ENCODE results near the gene S100A13.
"Not testable (repeated sequence)": the region's sequence is repeated elsewhere in the genome, so short reads cannot be mapped to it uniquely, and the experiment has no call there.

S100A13 gene

GRCh38 chr1:153599847-153600246, 27.5 kb downstream of the S100A13 start:
- DNase-seq: no peak

DNA sequence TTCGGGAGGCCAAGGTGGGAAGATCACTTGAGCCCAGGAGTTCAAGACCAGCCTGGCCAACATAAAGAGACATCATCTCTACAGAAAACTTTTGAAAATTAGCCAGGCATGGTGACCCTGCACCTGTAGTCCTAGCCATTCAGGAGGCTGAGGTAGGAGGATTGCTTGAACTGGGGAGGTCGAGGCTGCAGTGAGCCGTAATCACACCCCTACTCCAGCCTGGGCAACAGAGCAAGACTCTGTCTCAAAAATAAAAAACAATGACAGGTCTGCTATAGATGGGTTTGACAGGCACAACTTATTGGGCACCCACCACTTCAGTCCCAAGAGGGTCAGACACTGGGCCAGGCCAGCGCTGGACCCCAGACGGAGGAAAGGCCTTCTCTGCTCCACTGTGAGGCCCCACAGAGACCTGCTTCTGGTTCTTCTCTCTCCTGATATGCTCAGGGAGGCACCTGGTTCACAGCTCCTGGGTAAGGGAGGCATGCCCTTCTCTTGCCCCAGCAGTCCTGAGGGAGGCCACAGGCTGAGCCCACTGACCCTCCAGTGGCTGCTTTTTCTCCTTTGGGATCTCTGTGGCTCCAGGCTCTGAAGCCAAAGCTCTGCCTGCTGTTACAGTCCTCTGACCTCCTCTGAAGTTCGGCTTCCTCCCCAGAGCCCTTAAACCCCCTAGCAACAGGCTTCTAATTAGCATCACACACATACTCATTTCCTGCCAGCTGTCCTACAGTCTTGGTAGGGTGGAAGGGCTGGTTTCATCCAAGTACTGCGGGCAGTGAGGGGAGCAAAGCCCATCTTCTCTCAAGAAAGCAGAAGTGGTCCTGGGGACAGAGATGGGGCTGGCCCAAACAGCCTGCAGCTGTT, 28.8 kb downstream of the S100A13 start:
- no peak for DNase-seq

- DNase-seq: no peak
These were observed 30.1 kb downstream of the S100A13 start for GRCh38 chr1:153597206-153597605.

GRCh38 chr1:153592748-153593147, 34.6 kb downstream of the S100A13 start:
- DNase-seq: peak; percentile 68

DNA sequence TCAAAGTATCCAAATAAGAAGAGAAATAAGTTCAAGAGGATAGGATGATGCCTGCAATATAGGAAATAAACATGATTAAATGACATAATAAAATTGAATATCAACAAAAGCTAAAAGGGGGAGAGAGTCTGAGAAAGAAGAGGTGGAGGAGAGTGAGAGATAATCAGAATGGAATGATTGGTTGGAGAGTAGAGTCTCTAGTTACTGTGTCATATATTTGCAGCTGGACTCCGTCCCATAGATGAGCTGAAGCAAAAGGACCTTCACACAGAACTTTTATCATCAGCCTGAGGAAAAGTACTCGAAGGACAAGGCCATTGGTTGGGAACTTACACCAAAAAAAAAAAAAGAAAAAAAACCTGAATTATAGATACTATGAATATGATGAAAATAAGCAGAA, 38.8 kb downstream of the S100A13 start:
- DNase-seq: no peak

- not testable (repeated sequence) for DNase-seq
These were observed 39.3 kb downstream of the S100A13 start for GRCh38 chr1:153588033-153588432.

GRCh38 chr1:153587314-153587713, 40.0 kb downstream of the S100A13 start:
- DNase-seq: no peak

DNA sequence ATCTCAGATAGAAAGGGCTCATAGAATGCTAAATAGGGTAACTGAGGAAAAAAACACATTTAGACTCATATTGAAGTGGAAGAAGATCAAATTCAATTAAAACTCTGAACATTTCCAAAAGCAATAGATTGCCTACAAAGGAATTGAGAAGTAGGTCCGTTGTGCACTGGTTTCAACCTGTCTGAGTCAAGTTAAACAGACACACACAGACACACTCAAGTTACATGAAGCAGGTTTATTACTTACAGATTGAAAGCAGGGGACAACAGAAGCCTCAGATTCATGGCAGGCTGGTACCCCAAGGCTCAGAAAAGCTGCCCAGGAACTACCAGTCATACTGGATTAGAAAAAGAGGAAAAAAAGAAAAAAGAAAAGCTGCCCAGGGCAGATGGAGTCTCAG, 41.0 kb downstream of the S100A13 start:
- DNase-seq: no peak

GRCh38 chr1:153585006-153585405, 42.3 kb downstream of the S100A13 start:
- DNase-seq: no peak

DNA sequence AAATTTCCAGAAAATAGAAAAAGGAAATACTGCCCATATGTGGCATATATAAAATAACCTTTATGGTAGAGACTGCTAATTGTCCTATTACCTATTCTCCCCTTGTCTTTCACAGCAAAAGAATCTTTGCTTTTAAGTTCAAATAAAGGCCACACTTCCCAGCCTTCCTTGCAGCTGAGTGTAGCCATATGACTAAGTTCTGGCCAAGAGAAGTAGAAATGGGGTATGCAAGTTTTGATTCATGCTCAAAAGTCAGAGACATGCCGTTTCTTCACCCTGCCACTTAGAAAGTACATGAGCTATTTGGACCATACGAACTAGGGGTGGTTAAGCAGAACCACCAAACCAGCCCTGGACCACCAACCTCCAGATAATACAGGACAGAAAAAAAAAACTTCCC, 43.3 kb downstream of the S100A13 start:
- no peak for DNase-seq

- not testable (repeated sequence) for DNase-seq
These were observed 43.8 kb downstream of the S100A13 start for GRCh38 chr1:153583514-153583913.

DNA sequence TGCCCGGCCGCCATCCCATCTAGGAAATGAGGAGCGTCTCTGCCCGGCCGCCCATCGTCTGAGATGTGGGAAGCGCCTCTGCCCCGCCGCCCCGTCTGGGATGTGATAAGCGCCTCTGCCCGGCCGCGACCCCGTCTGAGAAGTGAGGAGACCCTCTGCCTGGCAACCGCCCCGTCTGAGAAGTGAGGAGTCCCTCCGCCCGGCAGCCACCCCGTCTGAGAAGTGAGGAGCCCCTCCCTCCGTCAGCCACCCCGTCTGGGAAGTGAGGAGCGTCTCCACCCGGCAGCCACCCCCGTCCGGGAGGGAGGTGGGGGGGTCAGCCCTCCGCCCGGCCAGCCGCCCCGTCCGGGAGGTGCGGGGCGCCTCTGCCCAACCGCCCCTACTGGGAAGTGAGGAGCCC, 44.5 kb downstream of the S100A13 start:
- DNase-seq: not testable (repeated sequence)

DNA sequence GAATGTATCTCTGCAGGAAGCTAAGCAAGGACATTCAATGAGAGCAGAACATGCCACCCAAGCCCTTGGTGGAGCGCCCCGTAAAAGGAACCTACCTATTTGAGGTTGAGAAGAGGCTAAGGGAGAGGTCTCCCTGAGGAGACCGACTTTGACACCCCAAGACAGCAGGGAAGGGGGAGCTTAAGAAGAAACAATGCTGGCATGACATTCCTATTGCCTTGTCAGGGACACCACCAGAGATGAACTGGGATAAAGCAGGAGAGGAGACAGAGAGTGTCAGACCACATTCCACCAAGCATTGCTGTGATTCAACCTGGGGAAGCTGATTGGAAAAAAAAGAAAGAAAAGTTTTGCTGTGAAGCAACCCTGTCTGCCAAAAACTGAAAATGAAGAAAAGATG, 48.4 kb downstream of the S100A13 start:
- no peak for DNase-seq

- no peak for DNase-seq
These were observed 48.8 kb downstream of the S100A13 start for GRCh38 chr1:153578490-153578889.

DNA sequence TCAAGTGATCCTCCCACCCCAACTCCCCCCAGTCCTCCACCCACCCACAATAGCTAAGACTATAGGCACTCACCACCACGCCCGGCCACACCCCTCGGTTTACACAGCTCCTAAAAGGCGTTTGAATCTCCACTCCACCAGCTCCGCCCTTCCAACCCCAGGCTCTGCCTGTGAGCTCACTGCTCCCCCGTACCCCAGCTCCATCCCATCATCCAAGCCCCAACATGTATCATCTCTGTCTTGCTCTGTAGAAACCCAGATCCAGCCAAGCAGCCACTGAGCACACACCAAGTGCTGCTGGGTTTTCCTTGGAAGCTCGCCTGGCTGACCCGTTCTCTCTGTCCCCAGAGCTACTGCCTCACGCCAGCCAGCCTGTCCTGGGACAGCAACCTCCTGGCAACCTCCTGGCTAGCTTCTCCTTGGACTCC, 49.7 kb downstream of the S100A13 start:
- DNase-seq: no peak

DNA sequence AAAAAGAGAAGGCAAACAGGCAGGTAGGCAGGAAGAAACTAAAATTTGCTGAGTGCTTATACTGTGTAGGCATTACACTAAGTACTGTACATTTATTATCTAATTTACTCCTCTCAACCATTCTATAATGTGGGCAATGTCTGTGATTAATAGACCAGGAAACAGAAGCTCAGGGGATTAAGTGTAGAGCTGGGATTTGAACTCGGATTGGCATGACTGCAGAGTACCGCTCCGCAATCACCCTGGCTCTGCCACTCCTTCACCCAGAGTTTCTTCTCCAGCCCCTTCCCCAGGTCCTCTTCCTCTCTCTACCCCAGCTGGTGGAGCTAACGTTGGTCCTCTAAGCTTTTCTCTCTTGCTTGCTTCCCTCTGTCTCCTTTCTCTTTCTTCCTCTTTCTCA, 50.2 kb downstream of the S100A13 start:
- no peak for DNase-seq

DNA sequence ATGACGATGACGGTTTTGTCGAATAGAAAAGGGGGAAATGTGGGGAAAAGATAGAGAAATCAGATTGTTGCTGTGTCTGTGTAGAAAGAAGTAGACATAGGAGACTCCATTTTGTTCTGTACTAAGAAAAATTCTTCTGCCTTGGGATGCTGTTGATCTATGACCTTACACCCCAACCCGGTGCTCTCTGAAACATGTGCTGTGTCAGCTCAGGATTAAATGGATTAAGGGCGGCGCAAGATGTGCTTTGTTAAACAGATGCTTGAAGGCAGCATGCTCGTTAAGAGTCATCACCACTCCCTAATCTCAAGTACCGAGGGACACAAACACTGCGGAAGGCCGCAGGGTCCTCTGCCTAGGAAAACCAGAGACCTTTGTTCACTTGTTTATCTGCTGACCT, 51.8 kb downstream of the S100A13 start:
- DNase-seq: not testable (repeated sequence)

DNA sequence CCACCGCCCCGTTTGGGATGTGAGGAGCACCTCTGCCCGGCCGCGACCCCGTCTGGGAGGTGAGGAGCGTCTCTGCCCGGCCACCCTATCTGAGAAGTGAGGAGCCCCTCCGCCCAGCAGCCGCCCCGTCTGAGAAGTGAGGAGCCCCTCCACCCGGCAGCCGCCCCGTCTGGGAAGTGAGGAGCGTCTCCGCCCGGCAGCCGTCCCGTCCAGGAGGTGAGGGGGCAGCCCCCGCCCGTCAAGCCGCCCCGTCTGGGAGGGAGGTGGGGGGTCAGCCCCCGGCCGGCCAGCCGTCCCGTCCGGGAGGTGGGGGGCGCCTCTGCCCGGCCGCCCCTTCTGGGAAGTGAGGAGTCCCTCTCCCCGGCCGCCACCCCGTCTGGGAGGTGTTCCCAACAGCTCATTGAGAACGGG, 52.2 kb downstream of the S100A13 start:
- not testable (repeated sequence) for DNase-seq

DNA sequence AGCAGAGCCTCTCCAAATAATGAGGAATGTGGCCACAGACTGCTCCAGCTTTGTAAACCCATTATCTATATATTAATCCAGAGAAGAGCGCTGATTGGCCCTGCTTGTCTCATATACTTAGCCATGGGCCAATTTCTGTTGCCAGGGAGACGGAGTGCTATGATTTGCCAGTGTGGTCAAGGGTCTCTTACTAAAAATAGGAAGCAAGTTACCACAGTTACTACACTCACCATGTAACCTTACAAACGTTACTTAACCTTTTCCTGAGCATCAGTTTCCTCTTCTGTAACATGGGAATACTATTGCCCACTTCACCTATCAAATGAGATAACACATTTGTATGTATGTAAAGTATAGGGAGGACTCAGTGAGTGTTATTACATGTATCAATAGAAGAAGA, 54.0 kb downstream of the S100A13 start:
- DNase-seq: no peak

DNA sequence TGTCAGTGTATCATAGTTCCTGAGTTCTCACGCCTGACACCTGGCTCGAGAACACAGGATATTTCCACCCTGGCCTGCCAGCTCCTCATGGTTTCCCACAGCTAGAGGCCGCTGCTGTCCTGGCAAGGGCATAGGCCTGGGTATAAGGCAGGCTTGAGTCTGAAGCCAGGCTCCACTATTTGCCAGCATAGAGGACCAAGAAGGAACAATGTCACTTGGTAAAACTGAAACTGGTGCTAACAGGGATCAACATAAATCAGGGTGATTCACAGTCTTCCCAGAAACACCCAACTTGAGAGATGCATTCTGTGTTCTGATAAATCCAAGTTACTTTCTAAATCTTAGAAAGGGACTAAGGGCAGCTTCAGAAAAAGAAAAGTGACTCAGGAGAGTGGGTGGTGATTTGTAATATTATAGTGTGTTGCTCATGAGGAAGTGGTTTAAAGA, 54.7 kb downstream of the S100A13 start:
- no peak for DNase-seq

GRCh38 chr1:153571706-153572105, 55.6 kb downstream of the S100A13 start:
- DNase-seq: no peak

DNA sequence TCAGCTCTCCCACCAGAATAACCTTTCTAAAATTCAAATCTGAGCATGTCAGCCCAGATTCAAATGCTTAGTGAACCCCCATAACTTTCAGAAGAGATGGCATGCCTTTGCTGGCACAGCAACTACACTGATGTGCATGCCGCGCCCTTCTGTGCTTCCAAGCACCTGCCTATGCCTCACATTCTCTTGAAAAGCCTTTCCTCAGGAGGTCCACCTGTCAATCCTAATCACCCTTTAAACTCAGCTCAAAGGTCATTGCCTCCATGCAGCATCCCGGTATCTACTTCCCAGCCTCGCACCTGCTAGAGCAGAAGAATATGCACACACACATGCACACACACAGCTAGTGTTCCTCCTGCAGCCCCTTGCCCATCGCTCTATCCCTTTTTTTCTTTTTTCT, 56.4 kb downstream of the S100A13 start:
- no peak for DNase-seq

DNA sequence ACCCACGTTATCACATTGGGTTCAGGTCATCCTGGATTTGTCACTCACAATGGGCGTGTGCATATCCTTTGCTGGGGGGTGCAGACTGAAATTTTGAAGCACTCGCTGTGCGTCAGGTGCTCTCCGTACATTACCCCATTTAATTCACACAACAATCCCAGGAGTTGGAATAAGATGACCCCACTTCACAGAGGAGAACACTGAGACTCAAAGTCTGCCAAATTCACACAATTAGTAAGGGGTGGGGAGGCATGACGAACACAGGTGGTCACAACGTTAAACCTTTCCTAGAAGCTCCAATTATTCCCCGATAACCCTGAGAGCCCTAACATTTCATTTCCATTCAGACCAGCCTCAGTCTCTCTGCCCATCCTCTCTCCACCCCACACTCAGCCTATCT, 57.8 kb downstream of the S100A13 start:
- no peak for DNase-seq

Data from DMS79 treated with DMSO at 0.1 percent for 48 hours (cell line).